Activated CD4-positive, alpha-beta T cell treated with anti-CD3 and anti-CD28 coated beads, Interleukin-2, amount 50 U/mL, for 16 hours (primary cell): Measurements from ENCODE around the gene TYMP.
A peak's percentile ranks its signal among the peaks of the same experiment; 100 is the strongest.
"Not testable (repeated sequence)": the region's sequence is repeated elsewhere in the genome, so short reads cannot be mapped to it uniquely, and the experiment has no call there.

Source experiments
- DNase-seq: peaks from one replicate; pipeline ENCODE4 v3.0.0-alpha.2; 2020

The TYMP gene

DNA sequence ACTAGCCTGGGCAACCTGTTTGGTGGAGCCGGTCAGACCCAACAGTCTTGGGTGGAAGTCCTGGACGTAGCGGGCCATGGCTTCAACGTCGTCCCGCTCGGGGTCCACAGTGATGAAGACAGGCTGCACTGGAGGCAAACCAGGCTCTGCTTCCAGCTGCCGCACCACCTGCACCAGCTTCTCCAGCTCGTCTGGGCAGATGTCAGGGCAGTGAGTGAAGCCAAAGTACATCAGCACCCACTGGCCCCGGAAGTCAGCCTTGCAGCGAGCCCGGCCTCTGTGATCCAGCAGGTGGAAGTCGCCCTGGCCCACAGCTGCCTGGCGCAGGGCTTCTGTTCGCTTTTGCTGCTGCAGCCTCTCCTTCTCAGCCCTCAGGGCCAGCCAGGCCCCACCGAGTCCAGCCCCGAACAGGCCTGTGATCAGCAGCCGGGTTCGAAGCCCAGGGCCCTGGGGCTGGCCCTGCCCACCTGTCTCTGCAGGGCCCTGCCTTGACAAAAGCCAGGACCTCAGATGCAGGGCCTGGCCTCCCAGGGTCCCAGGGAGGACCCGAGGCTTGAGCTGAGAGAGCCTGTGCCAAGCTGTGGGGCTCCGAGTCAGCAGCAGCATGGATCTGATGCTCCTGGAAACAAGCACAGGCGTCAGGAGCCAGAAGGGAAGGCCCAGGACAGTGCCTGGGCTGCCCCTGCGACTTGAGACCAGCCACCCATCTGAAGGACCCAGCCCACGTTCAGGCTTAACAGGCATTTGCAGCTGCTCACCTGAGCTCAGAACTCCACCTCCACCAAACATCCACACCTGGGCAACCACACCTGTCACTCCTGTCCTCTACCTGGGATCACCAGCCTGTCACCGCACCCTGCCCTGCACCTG is 5.8 kb downstream of the TYMP start:
- DNase-seq = no peak

DNA sequence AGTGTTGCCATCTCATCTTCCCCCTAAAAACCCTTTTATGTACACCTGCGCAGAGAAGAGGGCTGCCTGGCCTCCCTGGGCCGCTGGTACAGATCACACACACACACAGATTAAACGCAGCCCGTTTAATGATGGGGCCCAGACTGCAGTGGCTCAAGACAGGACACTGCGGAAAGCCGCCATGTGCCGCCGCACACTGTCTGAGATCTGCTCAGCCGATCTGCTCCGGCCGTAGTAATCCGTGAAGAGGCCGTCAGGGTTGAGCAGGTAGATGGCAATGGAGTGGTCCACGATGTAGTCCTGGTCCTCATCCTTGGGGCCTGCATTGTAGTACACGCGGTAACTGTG is 6.4 kb downstream of the TYMP start:
- DNase-seq = no peak

GRCh38 chr22:50522806-50523438 is 6.9 kb downstream of the TYMP start:
- DNase-seq = no peak

DNA sequence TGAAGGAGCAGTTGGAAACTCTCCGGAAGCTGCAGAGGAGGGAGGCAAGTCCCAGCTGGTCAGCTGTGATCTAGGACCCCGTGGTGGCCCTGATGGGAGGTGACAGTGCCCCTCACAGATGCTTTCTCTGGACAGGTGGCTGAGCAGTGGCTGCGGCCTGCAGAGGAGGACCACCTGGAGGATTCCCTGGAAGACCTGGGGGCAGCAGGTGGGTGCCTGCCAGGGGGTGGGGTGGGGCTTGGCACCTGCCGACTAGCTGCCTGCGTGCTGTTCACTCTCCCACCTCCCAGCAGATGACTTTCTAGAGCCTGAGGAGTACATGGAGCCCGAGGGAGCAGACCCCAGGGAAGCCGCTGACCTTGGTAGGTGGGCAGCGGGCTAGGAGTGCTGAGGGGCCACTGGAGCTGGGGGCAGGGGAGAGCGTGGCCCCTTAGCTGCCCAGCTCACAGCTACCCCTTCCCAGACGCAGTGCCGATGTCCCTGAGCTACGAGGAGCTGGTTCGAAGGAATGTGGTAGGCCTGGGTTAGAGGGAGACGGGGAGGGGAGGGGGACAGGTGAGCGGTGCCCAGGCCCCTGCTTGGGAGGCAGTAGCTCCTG is 7.5 kb downstream of the TYMP start:
- no peak for DNase-seq

GRCh38 chr22:50521710-50522109 is 8.1 kb downstream of the TYMP start:
- DNase-seq = no peak

DNA sequence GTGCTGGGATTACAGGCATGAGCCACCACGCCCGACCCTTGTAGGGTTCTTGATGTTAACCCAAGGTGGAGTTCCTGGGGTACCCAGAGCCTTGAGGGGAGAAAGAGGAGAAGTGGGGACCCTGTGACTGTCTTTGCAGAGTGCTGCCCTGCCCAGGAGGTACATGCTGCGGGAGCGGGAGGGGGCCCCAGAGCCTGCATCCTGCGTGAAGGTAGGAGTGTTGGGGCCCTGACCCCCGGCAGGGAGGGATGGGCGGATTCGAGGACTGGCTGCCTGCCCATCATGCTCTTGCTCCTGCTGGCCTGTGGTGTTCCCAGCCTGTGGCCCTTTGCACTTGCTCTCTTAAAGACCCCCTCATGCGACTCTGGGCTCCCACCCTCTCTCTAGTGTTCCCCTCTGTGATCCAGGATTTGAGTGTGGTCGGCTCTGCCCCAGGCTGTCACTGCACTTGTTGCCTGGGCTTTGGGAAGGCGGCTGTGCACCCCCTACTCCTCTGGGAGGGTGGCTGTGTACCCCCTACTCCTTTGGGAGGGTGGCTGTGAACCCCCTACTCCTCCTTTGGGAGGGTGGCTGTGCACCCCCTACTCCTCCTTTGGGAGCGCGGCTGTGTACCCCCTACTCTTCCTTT is 8.9 kb downstream of the TYMP start:
- DNase-seq = no peak

DNA sequence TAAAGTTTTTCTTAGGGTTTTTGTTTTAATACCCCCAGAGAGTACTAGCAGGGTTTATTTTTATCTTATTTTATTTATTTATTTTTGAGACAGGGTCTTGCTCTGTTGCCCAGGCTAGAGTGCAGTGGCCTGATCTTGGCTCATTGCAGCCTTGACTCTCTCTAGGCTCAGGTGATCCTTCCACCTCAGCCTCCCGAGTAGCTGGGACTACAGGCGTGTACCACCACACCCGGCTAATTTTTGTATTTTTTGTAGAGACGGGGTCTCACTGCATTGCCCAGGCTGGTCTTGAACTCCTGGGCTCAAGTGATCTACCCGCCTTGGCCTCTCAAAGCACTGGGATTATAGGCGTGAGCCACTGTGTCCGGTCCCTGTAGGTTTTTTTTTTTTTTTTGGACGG is 9.6 kb downstream of the TYMP start:
- not testable (repeated sequence) for DNase-seq

DNA sequence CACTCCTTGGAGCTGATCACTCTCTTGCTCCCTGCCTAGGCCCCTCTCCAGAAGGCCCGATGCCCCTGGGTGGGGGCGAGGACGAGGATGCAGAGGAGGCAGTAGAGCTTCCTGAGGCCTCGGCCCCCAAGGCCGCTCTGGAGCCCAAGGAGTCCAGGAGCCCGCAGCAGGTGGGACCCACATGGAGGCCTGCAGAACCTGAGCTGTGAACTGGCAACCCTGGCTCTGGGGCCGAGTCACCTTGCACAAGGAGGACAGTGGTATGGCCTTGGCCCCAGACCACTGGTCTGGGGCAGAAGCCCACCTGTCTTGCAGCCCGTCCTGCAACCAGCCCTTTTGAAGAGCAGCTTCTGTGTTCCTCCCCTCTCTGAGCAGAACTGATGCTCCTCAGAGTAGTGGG is 10.7 kb downstream of the TYMP start:
- DNase-seq = no peak

- DNase-seq = no peak
Measured at GRCh38 chr22:50518606-50519005, 11.2 kb downstream of the TYMP start.

DNA sequence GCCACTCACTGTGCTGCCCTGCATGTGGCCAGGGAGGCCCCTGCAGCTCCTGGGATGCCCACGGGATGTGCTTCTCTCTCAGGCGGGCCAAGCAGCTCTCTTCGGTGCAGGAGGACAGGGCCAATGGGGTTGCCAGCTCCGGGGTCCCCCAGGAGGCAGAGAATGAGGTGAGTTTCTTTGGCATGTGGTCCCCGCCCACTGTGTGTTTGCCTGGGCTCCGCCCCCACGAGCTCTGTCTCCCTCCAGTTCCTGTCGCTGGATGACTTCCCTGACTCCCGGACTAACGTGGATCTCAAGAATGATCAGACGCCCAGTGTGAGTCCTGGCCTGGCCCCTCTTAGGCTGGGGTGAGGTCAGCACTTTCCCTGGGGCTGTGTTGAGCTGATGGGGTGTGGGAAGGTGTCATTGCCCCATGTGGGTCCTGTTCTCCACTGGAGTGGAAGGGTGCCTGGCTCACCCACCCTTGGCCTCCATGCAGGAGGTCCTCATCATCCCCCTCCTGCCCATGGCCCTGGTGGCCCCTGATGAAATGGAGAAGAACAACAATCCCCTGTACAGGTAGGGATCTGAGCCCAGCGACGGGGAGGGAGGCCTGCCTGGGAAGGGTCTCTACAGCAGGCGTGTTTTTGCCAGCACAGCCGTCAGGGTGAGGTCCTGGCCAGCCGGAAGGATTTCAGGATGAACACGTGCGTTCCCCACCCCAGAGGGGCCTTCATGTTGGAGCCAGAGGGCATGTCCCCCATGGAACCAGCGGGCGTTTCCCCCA is 12.1 kb downstream of the TYMP start:
- DNase-seq = no peak

- DNase-seq = no peak
Measured at GRCh38 chr22:50516891-50517290, 12.9 kb downstream of the TYMP start.

DNA sequence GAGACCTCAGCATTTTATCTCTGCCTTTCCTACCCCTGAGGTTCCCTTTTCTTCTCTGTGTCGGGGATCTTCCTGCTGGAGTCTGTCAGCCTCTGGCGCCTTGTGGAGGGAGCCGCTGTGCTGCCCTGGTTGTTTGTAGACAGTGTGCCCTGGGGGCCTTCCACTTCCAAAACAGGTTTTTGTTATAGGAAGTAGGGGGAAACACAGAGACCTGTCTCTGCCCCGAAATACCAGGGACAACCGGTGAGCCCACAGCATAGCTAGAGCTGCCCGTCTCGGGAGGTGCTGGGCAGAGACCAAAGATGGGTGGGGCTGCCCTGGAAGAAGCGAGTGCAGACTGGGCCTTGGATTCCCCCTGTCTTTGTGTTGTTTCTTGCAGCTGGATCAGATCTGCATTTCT is 13.7 kb downstream of the TYMP start:
- no peak for DNase-seq

DNA sequence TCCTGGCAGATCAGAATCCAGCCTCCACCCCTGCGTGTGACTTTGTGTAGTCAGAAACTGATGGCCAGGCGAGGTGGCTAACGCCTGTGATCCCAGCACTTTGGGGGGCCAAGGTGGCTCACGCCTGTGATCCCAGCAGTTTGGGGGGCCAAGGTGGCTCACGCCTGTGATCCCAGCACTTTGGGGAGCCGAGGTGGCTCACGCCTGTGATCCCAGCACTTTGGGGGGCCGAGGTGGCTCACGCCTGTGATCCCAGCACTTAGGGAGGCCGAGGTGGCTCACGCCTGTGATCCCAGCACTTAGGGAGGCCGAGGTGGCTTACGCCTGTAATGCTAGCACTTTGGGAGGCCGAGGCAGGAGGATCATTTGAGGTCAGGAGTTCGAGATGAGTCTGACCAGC is 16.6 kb downstream of the TYMP start:
- DNase-seq = no peak

DNA sequence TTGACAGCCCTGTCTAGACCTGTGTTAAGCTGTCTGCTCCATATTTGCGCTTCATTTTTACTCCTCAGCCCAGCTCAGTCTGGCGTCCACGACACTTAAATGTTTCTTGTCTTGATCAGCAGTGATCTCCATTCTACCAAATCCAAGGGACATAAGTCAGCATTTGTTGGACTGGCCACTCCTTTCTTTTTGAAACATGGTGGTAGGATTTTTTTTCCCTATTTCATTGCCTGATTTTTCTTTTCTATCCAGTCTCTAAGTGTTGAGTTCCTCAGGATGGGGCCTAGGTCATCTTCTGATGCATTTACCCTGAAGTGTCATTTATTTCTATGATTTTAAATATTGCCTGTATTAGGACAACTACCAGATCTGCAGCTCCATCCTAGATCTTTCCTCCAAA is 20.9 kb downstream of the TYMP start:
- DNase-seq = no peak

GRCh38 chr22:50507991-50508884 is 21.6 kb downstream of the TYMP start, which contains the start of gene NCAPH2:
TSS of gene NCAPH2 (plus strand) at chr22:50508224. CDS start at chr22:50508338, 114 bp downstream.
- peak; percentile 98 for DNase-seq

DNA sequence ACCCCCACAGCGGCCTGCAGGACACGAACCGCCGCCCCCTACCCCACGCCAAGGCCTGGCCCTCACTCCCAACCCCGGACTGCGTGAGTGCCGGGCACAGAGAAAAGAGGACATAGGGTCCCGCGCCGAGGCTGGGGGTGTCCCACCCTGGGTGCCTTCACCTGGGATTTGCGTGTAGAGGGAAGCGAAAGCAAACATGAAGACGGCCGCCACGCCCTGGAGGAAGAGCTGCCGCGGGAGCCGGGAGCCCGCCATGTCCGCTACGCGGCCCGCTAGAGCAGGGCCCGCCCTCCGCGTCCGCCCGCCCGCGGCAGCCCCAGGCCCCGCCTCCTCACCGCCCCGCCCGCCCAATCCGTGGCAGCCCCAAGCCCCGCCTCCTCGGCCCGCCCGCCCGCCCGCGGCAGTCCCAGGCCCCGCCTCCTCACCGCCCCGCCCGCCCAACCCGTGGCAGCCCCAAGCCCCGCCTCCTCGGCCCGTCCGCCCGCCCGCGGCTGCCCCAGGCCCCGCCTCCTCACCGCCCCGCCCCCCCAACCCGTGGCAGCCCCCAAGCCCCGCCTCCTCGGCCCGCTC is 22.3 kb downstream of the TYMP start, which contains the start of gene LMF2:
LMF2 (minus strand) TSS at position 282 of the 570 bp plus-strand sequence; CDS start at position 255, 27 bp downstream.
- DNase-seq = peak; percentile 94

GRCh38 chr22:50506611-50507420 is 23.0 kb downstream of the TYMP start:
- no peak for DNase-seq

DNA sequence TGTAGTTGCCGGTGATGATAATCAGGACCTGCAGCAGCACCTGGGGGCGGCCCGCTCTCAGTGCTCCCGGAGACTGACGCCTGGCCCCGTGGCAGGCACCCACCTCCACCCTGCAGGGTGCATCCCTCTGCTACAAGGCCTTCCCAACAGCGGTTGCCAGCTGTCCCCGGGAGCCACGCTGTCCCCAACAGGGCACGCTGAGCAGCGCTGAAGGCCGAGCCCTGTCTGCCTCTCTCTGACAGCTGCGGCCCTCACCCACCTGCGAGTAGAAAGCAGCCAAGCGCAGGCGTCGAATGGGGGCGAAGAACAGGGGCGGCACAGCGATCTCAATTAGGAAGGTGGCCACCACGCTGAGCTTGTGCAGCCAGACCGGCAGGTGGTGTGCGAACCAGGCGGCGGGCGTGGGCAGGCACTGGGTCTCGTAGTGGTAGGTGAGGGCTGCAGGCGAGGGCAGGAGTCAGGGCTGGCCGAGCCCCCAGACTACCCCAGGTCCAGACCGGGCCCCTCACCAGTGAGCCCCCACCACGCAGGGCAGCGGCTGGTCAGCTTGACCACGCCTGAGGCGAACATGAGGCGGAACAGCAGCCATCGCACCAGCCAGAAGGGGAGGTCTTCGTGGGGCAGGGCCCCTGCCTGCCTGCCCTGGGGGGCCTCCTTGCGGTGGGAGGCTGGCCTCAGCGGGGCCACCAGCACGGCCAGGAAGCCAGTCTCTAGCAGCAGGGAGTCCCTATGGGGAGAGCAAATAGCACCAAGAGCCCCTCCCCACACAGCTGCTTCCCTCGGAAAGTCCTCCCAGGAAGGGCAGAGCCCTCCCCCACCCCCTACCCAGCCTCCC is 23.8 kb downstream of the TYMP start:
- no peak for DNase-seq

- DNase-seq = no peak
Measured at GRCh38 chr22:50505276-50505775, 24.5 kb downstream of the TYMP start.
